K562 (cell line): ENCODE measurements around the gene GP1BB. TPM values are rescaled to one million over a fixed set of nuclear protein-coding genes. Genes with fewer than 3 reads are reported as not detected.

Source experiments
- ARID2 ChIP-seq: fragments of 450-650 bp; IDR thresholded peaks from 2 replicates; pipeline ENCODE4 v1.6.1; 2017; ENCODE audit warnings: antibody characterized with exemption, mild to moderate bottlenecking
- BCOR ChIP-seq: fragments of 450-650 bp; IDR thresholded peaks from 2 replicates; pipeline ENCODE4 v1.6.1; 2016
- CEBPB ChIP-seq: fragments of 450-650 bp; IDR thresholded peaks from 2 replicates; pipeline ENCODE4 v1.6.1; 2016; ENCODE audit warnings: missing genetic modification characterization, missing compliant biosample characterization
- EWSR1 ChIP-seq: fragments of 450-650 bp; IDR thresholded peaks from 2 replicates; pipeline ENCODE4 v1.6.1; 2018; ENCODE audit warnings: borderline replicate concordance, mild to moderate bottlenecking, low read depth, moderate library complexity; ENCODE audit not compliant: partially characterized antibody
- KAT2B ChIP-seq: IDR thresholded peaks from one replicate; pipeline ENCODE4 v1.6.1; 2012; ENCODE audit warnings: low read depth, mild to moderate bottlenecking, control low read depth, inconsistent platforms, low read length, moderate library complexity
- MCM5 ChIP-seq: fragments of 450-650 bp; IDR thresholded peaks from 2 replicates; pipeline ENCODE4 v1.6.1; 2016; ENCODE audit warnings: low read depth
- POU5F1 ChIP-seq: fragments of 150-350 bp; IDR thresholded peaks from 2 replicates; pipeline ENCODE4 v1.6.1; 2014; ENCODE audit warnings: borderline replicate concordance, low read length, low read depth, mild to moderate bottlenecking; ENCODE audit not compliant: partially characterized antibody
- REST ChIP-seq, 2 experiments: fragments of 450-650 bp; formaldehyde crosslinking in 1 of 2; IDR thresholded peaks; 2 replicates each; pipeline versions ENCODE4 v1.4.0 to v1.6.1; 2014 to 2020; ENCODE audit warnings: mild to moderate bottlenecking in 2 of 2, borderline replicate concordance in 1 of 2, low read depth in 1 of 2
- TBP ChIP-seq: optimal IDR thresholded peaks from 2 replicates; pipeline ENCODE3; 2011; ENCODE audit warnings: low read depth, low read length, improper control_type of control experiment
- TFAM ChIP-seq: fragments of 250-450 bp; sonication (Bioruptor Pico); conservative IDR thresholded peaks from 2 replicates; pipeline ENCODE4 v1.5.0; 2021; ENCODE audit warnings: mild to moderate bottlenecking, moderate library complexity
- ZBTB11 ChIP-seq, 3 experiments: fragments of 200-800 bp in 1 of 3; fragments of 250-450 bp in 1 of 3; fragments of 450-650 bp in 1 of 3; sonication (Bioruptor Pico) in 1 of 3; sonication (Bioruptor generic) in 1 of 3; formaldehyde crosslinking in 1 of 3; IDR thresholded peaks; 2 replicates each; pipeline versions ENCODE4 v1.6.1 to v1.8.0; 2016 to 2022; ENCODE audit warnings: mild to moderate bottlenecking in 2 of 3, missing genetic modification characterization in 2 of 3, missing compliant biosample characterization in 1 of 3, moderate library complexity in 1 of 3
- ZMIZ1 ChIP-seq, 2 experiments: fragments of 150-350 bp in 1 of 2; IDR thresholded peaks; 2 replicates each; pipeline ENCODE4 v1.6.1; 2012 to 2016; ENCODE audit warnings: low read depth in 2 of 2, low read length in 2 of 2, mild to moderate bottlenecking in 1 of 2, moderate library complexity in 1 of 2
- ZNF57 ChIP-seq: fragments of 450-650 bp; formaldehyde crosslinking; IDR thresholded peaks from 2 replicates; pipeline ENCODE4 v1.4.0; 2020; ENCODE audit warnings: mild to moderate bottlenecking, moderate library complexity
- polyA plus RNA-seq, 8 experiments: library from polyadenylated mRNA; depleted of rRNA in 4 of 8; stranded (reverse) in 5 of 8; unstranded in 3 of 8; fragments of >200 nt; fragmentation: Nextera tagmentation in 2 of 8; fragmentation: Illumina TruSeq in 1 of 8; extraction: Ambion mirVana in 2 of 8; extraction: Trizol in 1 of 8; gene quantifications; 2 replicates each; pipeline versions ENCODE4 v1.2.1 to v1.2.3, GENCODE V29; 2011 to 2014; ENCODE audit warnings: inconsistent platforms in 1 of 8, missing spikeins in 1 of 8
- total RNA-seq, 7 experiments: library from RNA; depleted of rRNA in 6 of 7; stranded (reverse); fragments of >200 nt in 6 of 7; fragmentation: Illumina TruSeq in 2 of 7; extraction: Trizol in 2 of 7; gene quantifications; 2 replicates each; pipeline versions ENCODE4 v1.2.1 to v1.2.3, GENCODE V29; 2011 to 2021; ENCODE audit warnings: low replicate concordance in 1 of 7

Gene GP1BB
- total and polyA plus RNA-seq, 9 of the 15 experiments (the other 6 are each of a cell fraction or from before 2014, with no cell fraction given) = 0.69 to 162 (median 2.8) TPM

GRCh38 chr22:19743081-19743480 lies 19.7 kb downstream of the GP1BB start (continued):
- TF ChIP-seq ZBTB11 (CRISPR knock-in tag; IDR thresholded peaks at IDR 0.05) (no peak), ARID2 (no peak), CEBPB (no peak), EWSR1 (no peak), REST (IDR thresholded peaks at IDR 0.05; ENCODE audit: borderline replicate concordance) (no peak), REST (CRISPR knock-in tag; IDR thresholded peaks at IDR 0.05; ENCODE audit: low read depth) (no peak), TFAM (CRISPR knock-in tag) (no peak), ZMIZ1 (IDR thresholded peaks at IDR 0.05; ENCODE audit: low read depth in 2 of 2, low read length in 2 of 2) (no peak), TBP (no peak), BCOR (peak; percentile 59; the same call in 1 of the 2 replicates), MCM5 (no peak), ZNF57 (CRISPR knock-in tag) (no peak), KAT2B (no peak), POU5F1 (no peak)
